HepG2 (cell line): ENCODE results near the gene RHOT2. TPM values are rescaled to one million over a fixed set of nuclear protein-coding genes. Genes with fewer than 3 reads are reported as not detected.

Experiments
- FOXK1 ChIP-seq: sonication (generic); formaldehyde crosslinking; IDR thresholded peaks from 2 replicates; pipeline ENCODE4 v1.4.0; 2020; ENCODE audit warnings: low read depth, missing genetic modification reagents, borderline replicate concordance
- HNRNPL ChIP-seq: fragments of 200-400 bp; formaldehyde crosslinking; IDR thresholded peaks from 2 replicates; pipeline ENCODE4 v1.6.1; 2017; ENCODE audit warnings: mild to moderate bottlenecking, low read depth, low read length
- KDM4B ChIP-seq: sonication (generic); formaldehyde crosslinking; IDR thresholded peaks from 2 replicates; pipeline ENCODE4 v1.4.0; 2020; ENCODE audit warnings: missing genetic modification reagents
- NCOA2 ChIP-seq: sonication (generic); formaldehyde crosslinking; IDR thresholded peaks from 2 replicates; pipeline ENCODE4 v1.8.0; 2022; ENCODE audit warnings: inconsistent platforms
- NR3C1 ChIP-seq: sonication (generic); formaldehyde crosslinking; IDR thresholded peaks from 2 replicates; pipeline ENCODE4 v1.4.0; 2020; ENCODE audit warnings: missing genetic modification reagents
- PRPF4 ChIP-seq: fragments of 200-400 bp; formaldehyde crosslinking; IDR thresholded peaks from 2 replicates; pipeline ENCODE4 v1.6.1; 2016; ENCODE audit warnings: low read length, low read depth; ENCODE audit not compliant: poor library complexity, severe bottlenecking
- XBP1 ChIP-seq: sonication (generic); formaldehyde crosslinking; IDR thresholded peaks from 2 replicates; pipeline ENCODE4 v1.5.0; 2020; ENCODE audit warnings: missing genetic modification reagents
- ZNF264 ChIP-seq: sonication (generic); formaldehyde crosslinking; IDR thresholded peaks from 2 replicates; pipeline ENCODE4 v1.4.0; 2020; ENCODE audit warnings: missing genetic modification reagents
- ZNF563 ChIP-seq: sonication (generic); formaldehyde crosslinking; IDR thresholded peaks from 2 replicates; pipeline ENCODE4 v1.8.0; 2022; ENCODE audit warnings: mild to moderate bottlenecking, moderate library complexity, missing genetic modification reagents
- ZNF605 ChIP-seq: sonication (generic); formaldehyde crosslinking; IDR thresholded peaks from 2 replicates; pipeline ENCODE4 v1.8.0; 2022; ENCODE audit warnings: mild to moderate bottlenecking, missing genetic modification reagents
- ZNF674 ChIP-seq: sonication (generic); formaldehyde crosslinking; IDR thresholded peaks from 2 replicates; pipeline ENCODE4 v1.5.0; 2020; ENCODE audit warnings: low read depth, mild to moderate bottlenecking, missing genetic modification reagents
- polyA plus RNA-seq, 8 experiments: library from polyadenylated mRNA; depleted of rRNA in 3 of 8; stranded (reverse) in 7 of 8; unstranded in 1 of 8; fragments of >200 nt; fragmentation: Illumina TruSeq in 4 of 8; extraction: Trizol in 4 of 8; gene quantifications; 2 replicates each; pipeline versions ENCODE4 v1.2.1 to v1.2.3, GENCODE V29; 2011 to 2016; ENCODE audit warnings: low read depth in 4 of 8, missing spikeins in 1 of 8, mixed read lengths in 1 of 8; ENCODE audit not compliant: insufficient read depth in 1 of 8
- total RNA-seq, 5 experiments: library from RNA; depleted of rRNA; stranded (reverse); fragments of >200 nt; fragmentation: Illumina TruSeq; extraction: Trizol; gene quantifications; 2 replicates each; pipeline ENCODE4 v1.2.3, GENCODE V29; 2016; ENCODE audit warnings: low read depth in 1 of 5
- TF ChIP-seq, protein P1 (sequence below): sonication (generic); formaldehyde crosslinking; IDR thresholded peaks from 2 replicates; pipeline ENCODE4 v1.4.0; 2020; ENCODE audit warnings: missing genetic modification reagents
- TF ChIP-seq, protein P2 (sequence below): sonication (generic); formaldehyde crosslinking; IDR thresholded peaks from one replicate; pipeline ENCODE4 v1.5.1; 2020; ENCODE audit warnings: mild to moderate bottlenecking, missing genetic modification reagents; ENCODE audit errors: not compliant biosample characterization

Gene RHOT2
- total and polyA plus RNA-seq, 2 of the 13 experiments (the other 11 are each of a cell fraction or from before 2014, with no cell fraction given), result 63.6 to 76.9 TPM

DNA sequence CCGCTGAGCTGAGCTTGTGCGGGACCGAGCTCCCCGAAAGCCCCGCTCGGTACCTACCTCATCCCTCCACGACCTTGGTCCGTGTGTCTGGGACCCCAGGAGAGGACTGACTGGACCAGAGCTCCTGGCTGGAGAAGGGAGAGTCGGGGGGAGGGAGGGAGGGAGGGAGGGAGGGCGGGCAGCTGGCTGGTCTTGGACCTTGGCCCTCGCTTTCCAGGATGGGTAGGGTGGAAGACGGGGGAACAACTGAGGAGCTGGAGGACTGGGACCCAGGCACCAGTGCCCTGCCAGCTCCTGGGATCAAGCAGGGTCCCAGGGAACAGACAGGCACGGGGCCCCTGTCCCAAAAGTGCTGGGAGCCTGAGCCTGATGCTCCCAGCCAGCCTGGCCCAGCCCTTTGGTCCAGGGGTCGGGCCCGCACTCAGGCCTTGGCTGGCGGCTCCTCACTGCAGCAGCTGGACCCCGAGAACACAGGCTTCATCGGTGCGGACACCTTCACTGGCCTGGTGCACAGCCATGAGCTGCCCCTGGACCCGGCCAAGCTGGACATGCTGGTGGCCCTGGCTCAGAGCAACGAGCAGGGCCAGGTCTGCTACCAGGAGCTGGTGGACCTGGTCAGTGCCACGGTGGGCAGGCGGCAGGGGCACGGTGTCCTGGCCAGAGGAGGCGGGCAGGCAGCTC, 8.1 kb downstream of the RHOT2 start (continued):
- TF ChIP-seq FOXK1 (CRISPR knock-in tag) (no peak), HNRNPL (peak; percentile 68; the same call in 1 of the 2 replicates), ZNF563 (CRISPR knock-in tag) (no peak), ZNF264 (CRISPR knock-in tag) (no peak), ZNF674 (CRISPR knock-in tag) (no peak), ZNF605 (CRISPR knock-in tag) (no peak), NCOA2 (CRISPR knock-in tag) (peak; percentile 27; the same call in 1 of the 2 replicates), KDM4B (CRISPR knock-in tag) (no peak), PRPF4 (no peak), NR3C1 (CRISPR knock-in tag) (no peak), XBP1 (CRISPR knock-in tag) (no peak)
- TF ChIP-seq, protein P1, sequence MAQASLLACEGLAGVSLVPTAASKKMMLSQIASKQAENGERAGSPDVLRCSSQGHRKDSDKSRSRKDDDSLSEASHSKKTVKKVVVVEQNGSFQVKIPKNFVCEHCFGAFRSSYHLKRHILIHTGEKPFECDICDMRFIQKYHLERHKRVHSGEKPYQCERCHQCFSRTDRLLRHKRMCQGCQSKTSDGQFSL (CRISPR knock-in tag), result no peak
- TF ChIP-seq, protein P2, sequence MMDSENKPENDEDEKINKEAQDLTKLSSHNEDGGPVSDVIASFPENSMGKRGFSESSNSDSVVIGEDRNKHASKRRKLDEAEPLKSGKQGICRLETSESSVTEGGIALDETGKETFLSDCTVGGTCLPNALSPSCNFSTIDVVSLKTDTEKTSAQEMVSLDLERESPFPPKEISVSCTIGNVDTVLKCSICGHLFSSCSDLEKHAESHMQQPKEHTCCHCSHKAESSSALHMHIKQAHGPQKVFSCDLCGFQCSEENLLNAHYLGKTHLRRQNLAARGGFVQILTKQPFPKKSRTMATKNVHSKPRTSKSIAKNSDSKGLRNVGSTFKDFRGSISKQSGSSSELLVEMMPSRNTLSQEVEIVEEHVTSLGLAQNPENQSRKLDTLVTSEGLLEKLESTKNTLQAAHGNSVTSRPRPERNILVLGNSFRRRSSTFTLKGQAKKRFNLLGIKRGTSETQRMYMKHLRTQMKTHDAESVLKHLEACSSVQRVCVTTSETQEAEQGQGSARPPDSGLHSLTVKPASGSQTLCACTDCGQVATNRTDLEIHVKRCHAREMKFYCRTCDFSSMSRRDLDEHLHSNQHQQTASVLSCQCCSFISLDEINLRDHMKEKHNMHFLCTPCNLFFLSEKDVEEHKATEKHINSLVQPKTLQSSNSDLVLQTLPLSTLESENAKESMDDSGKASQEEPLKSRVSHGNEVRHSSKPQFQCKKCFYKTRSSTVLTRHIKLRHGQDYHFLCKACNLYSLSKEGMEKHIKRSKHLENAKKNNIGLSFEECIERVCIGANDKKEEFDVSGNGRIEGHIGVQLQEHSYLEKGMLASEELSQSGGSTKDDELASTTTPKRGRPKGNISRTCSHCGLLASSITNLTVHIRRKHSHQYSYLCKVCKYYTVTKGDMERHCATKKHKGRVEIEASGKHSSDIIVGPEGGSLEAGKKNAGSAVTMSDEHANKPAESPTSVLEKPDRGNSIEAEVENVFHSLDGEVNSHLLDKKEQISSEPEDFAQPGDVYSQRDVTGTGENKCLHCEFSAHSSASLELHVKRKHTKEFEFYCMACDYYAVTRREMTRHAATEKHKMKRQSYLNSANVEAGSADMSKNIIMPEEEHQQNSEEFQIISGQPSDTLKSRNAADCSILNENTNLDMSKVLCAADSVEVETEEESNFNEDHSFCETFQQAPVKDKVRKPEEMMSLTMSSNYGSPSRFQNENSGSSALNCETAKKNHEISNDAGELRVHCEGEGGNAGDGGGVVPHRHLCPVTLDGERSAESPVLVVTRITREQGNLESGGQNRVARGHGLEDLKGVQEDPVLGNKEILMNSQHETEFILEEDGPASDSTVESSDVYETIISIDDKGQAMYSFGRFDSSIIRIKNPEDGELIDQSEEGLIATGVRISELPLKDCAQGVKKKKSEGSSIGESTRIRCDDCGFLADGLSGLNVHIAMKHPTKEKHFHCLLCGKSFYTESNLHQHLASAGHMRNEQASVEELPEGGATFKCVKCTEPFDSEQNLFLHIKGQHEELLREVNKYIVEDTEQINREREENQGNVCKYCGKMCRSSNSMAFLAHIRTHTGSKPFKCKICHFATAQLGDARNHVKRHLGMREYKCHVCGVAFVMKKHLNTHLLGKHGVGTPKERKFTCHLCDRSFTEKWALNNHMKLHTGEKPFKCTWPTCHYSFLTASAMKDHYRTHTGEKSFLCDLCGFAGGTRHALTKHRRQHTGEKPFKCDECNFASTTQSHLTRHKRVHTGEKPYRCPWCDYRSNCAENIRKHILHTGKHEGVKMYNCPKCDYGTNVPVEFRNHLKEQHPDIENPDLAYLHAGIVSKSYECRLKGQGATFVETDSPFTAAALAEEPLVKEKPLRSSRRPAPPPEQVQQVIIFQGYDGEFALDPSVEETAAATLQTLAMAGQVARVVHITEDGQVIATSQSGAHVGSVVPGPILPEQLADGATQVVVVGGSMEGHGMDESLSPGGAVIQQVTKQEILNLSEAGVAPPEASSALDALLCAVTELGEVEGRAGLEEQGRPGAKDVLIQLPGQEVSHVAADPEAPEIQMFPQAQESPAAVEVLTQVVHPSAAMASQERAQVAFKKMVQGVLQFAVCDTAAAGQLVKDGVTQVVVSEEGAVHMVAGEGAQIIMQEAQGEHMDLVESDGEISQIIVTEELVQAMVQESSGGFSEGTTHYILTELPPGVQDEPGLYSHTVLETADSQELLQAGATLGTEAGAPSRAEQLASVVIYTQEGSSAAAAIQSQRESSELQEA (CRISPR knock-in tag), result no peak
- TF ChIP-seq, all 625 proteins: peak for 33
